HFFc6 (cell line): ENCODE results near the gene GDF10. TPM values are rescaled to one million over a fixed set of nuclear protein-coding genes. Genes with fewer than 3 reads are reported as not detected.

Source experiments
- DNase-seq: peaks from one replicate; pipeline ENCODE4 v3.0.0-alpha.2; 2018
- H3K27ac Mint-ChIP-seq: 2 replicates; pipeline ENCODE4 v1.8.0; 2020; ENCODE audit warnings: mild to moderate bottlenecking, mixed read lengths
- H3K27me3 Mint-ChIP-seq: 2 replicates; pipeline ENCODE4 v1.8.0; 2021; ENCODE audit warnings: mild to moderate bottlenecking, moderate library complexity, mixed read lengths; ENCODE audit not compliant: insufficient read depth
- H3K36me3 Mint-ChIP-seq: 2 replicates; pipeline ENCODE4 v1.8.0; 2021; ENCODE audit warnings: low read depth, mixed read lengths
- H3K4me1 Mint-ChIP-seq: 2 replicates; pipeline ENCODE4 v1.8.0; 2020; ENCODE audit warnings: low read depth, mixed read lengths
- H3K4me3 Mint-ChIP-seq: 2 replicates; pipeline ENCODE4 v1.8.0; 2020; ENCODE audit warnings: mild to moderate bottlenecking, moderate library complexity, mixed read lengths
- H3K9me3 Mint-ChIP-seq: 2 replicates; pipeline ENCODE4 v1.8.0; 2020; ENCODE audit warnings: mild to moderate bottlenecking, mixed read lengths
- CTCF ChIP-seq: fragments of 200-600 bp; sonication (generic); IDR thresholded peaks from 2 replicates; pipeline ENCODE4 v1.5.0; 2021; ENCODE audit warnings: antibody characterized with exemption, mild to moderate bottlenecking
- total RNA-seq, 6 experiments: library from RNA; stranded (reverse); fragmentation: NEBNext Ultra II Directional; extraction: Animal tissue kit (Norgen Biotek cat#: 25700); gene quantifications; 2 replicates in 1 of 6; 3 replicates in 5 of 6; pipeline ENCODE4 v1.2.3, GENCODE V29; 2021

The GDF10 gene
- total RNA-seq, 6 experiments from 2014 or later: not detected

DNA sequence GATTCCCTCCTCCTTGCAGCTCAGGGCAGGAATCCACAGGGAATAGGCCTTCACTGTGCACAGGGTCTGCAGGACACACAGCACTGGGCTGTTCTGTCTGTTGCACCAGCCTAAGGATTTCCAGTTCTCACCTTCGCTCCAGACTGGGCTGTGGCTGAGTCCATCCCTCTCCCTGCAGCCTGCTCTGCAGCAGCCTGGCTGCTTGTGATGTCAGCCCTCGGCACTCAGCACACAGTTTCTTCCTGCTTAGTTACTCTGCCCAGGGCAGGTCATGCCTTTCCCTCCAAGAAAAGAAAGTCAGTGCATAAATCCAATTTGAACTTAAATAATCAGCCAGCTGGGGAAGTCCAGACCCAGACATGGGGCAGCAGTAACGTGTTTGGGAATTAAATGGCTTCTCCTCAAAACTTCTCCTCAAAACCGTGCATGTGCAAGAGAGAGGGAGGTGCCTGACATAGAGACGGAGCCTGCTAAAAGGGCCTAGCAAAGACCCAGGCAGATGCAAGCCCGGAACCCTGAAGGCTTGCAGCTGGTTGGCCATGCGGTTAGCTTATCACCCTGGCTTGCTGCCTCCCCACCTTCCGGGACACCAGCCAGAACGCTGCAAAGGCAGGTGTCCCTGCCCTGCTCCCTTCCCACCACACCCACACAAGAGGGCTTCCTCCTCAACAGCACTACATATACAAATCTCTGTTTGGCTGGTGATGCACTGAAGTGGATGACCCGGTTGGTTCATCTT is 11.4 kb downstream of the GDF10 start:
- no peak overlapping the region for H3K27ac Mint-ChIP-seq
- H3K27me3 Mint-ChIP-seq: peaks cover 25% of the 10 kb centered on the region
- no peak for TF ChIP-seq CTCF
- H3K4me3 Mint-ChIP-seq: no peak overlapping the region
- no peak for DNase-seq
- no peaks in the 10 kb centered on the region for H3K36me3 Mint-ChIP-seq
- no peaks in the 10 kb centered on the region for H3K9me3 Mint-ChIP-seq
- no peaks in the 10 kb centered on the region for H3K4me1 Mint-ChIP-seq

DNA sequence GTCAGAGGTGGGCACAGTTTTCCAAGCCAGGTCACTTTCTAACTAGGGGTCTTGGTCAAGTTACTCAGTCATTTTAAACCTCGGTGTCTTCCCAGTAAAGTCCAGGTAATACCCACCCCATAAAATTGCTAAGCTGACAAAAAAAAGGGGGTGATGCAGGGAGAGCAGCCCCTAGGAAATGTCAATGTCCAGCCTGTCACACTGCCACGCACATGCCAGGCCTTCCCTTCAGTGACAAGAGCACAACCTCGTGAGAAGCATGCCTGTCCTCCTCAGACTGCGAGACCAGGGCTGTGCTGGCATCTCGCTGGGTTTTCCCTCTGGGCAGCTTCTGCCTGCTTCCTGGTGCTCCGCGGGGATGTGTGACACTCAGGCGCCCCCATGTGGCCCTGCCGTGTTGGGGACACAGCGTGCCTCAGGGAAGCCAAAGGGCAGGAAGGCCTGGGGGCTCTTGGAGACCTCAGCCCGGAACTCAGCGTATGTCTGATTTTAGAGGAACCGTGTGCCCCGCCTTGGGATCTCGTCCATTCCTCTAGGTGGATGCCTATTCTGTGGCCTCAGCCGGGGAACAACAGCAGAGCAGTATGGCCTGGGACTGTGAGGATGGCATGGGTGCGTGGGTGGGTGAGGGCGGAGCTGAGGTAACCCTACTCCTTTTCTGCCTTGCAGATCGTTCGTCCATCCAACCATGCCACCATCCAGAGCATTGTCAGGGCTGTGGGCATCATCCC is 12.1 kb downstream of the GDF10 start:
- Mint-ChIP-seq H3K4me1 (no peaks in the 10 kb centered on the region), H3K36me3 (no peaks in the 10 kb centered on the region), H3K4me3 (no peak overlapping the region), H3K27ac (no peak overlapping the region), H3K27me3 (peaks cover 23% of the 10 kb centered on the region), H3K9me3 (no peaks in the 10 kb centered on the region)
- peak; percentile 92 for TF ChIP-seq CTCF
- peak; percentile 71 for DNase-seq

- H3K36me3 Mint-ChIP-seq: no peaks in the 10 kb centered on the region
- H3K9me3 Mint-ChIP-seq: no peaks in the 10 kb centered on the region
- H3K4me3 Mint-ChIP-seq: no peak overlapping the region
- no peak overlapping the region for H3K27ac Mint-ChIP-seq
- H3K4me1 Mint-ChIP-seq: no peaks in the 10 kb centered on the region
- TF ChIP-seq CTCF: no peak
- H3K27me3 Mint-ChIP-seq: peaks cover 24% of the 10 kb centered on the region
- no peak for DNase-seq
Measured at GRCh38 chr10:47312663-47312995, 12.6 kb downstream of the GDF10 start.

GRCh38 chr10:47314416-47314970 is 14.5 kb downstream of the GDF10 start:
- peaks cover 24% of the 10 kb centered on the region for H3K27me3 Mint-ChIP-seq
- no peak overlapping the region for H3K4me3 Mint-ChIP-seq
- no peak for DNase-seq
- no peak for TF ChIP-seq CTCF
- H3K9me3 Mint-ChIP-seq: no peaks in the 10 kb centered on the region
- no peaks in the 10 kb centered on the region for H3K36me3 Mint-ChIP-seq
- no peaks in the 10 kb centered on the region for H3K4me1 Mint-ChIP-seq
- no peak overlapping the region for H3K27ac Mint-ChIP-seq

DNA sequence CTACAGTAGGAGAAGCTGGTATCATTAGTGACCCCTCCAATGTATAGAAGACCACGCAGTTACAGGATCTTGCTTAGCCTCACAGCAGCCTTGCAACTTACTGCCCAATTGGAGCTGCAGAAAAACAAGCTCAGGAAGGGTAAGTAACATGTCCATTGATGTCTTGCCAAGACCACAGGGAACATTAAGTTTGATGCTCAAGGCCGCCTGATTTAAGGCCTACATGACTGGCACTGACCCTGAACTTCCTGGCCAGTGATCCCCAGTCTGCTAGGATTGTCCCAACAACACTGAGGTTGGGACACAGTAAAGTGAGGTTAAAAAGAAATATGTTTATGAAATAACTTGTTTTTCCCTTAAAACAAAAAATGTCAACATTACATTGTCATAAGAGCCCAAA is 15.4 kb downstream of the GDF10 start:
- no peaks in the 10 kb centered on the region for H3K36me3 Mint-ChIP-seq
- H3K27ac Mint-ChIP-seq: no peak overlapping the region
- DNase-seq: no peak
- H3K4me3 Mint-ChIP-seq: no peak overlapping the region
- no peaks in the 10 kb centered on the region for H3K9me3 Mint-ChIP-seq
- no peaks in the 10 kb centered on the region for H3K4me1 Mint-ChIP-seq
- TF ChIP-seq CTCF: no peak
- H3K27me3 Mint-ChIP-seq: peaks cover 29% of the 10 kb centered on the region
